GM10847 (cell line): Measurements from ENCODE around the gene IMPG2.

Source experiments
- POLR2A ChIP-seq: IDR thresholded peaks from 2 replicates; pipeline ENCODE4 v1.6.1; 2011; ENCODE audit not compliant: insufficient read length; ENCODE audit errors: extremely low read depth

The IMPG2 gene

DNA sequence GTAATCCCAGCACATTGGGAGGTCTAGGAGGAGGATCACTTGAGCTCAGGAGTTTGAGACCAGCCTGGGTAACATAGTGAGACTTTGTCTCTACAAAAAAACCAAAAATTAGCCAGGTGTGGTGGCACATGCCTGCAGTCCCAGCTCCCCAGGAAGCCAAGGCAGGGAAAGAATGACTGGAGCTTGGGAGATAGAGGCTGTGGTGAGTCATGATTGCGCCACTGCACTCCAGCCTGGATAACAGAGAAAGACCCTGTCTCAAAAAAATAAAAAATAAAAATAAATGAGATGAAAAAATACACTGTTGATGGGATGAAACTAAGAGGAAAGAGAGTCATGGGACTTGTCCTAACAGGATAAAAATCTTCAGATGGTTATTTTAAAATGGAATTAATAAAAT lies 137.6 kb downstream of the IMPG2 start:
- no peak for TF ChIP-seq POLR2A

DNA sequence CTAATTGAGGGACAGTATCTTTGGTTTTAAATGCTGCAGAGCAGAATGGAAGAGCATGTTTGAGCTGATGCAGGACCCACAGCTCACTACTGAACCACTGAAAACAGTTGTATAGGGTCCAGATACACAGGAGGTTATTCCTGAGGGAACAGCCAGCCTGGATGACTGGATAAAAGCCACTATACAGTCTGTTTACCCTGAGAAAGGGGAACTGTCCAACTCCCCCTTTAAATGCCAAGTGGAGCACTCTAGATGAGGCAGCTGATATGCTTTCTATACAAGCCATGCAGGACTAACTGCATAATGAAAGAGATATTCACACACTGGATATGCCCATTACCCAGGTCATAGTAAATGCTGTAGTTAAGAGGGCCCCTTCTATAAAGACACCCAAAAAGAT lies 138.6 kb downstream of the IMPG2 start:
- no peak for TF ChIP-seq POLR2A

- TF ChIP-seq POLR2A, result no peak
Observed at GRCh38 chr3:101179637-101180036, 140.7 kb downstream of the IMPG2 start.

DNA sequence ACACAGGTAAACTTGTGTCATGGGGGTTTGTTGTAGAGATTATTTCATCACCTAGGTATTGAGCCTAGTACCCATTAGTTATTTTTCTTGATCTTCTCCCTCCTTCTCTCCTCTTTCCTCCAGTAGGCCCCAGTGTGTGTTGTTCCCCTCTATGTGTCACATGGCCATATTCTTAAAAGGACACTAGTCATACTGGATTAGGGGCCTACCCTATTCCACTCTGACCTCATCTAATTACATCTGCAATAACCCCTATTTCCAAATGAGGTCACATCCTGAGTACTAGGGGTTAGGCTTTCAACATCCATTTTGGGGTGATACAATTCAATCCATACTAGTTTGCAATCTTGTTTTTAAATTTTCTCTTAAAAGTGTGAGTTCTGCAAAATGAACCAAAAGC lies 142.8 kb downstream of the IMPG2 start:
- no peak for TF ChIP-seq POLR2A
